Measurements from ENCODE around the gene NXF1.
"Not testable (repeated sequence)": the region's sequence is repeated elsewhere in the genome, so short reads cannot be mapped to it uniquely, and the experiment has no call there.

Gene NXF1

GRCh38 chr11:62850911-62851806 lies 45.9 kb upstream of the NXF1 start:
- no peak for DNase-seq (ENCODE audit: low read depth)
- no peak overlapping the region for H3K4me3 ChIP-seq (ENCODE audit: low read length)
- TF ChIP-seq, protein P1, sequence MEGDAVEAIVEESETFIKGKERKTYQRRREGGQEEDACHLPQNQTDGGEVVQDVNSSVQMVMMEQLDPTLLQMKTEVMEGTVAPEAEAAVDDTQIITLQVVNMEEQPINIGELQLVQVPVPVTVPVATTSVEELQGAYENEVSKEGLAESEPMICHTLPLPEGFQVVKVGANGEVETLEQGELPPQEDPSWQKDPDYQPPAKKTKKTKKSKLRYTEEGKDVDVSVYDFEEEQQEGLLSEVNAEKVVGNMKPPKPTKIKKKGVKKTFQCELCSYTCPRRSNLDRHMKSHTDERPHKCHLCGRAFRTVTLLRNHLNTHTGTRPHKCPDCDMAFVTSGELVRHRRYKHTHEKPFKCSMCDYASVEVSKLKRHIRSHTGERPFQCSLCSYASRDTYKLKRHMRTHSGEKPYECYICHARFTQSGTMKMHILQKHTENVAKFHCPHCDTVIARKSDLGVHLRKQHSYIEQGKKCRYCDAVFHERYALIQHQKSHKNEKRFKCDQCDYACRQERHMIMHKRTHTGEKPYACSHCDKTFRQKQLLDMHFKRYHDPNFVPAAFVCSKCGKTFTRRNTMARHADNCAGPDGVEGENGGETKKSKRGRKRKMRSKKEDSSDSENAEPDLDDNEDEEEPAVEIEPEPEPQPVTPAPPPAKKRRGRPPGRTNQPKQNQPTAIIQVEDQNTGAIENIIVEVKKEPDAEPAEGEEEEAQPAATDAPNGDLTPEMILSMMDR (IDR thresholded peaks at IDR 0.05; ENCODE audit: insufficient read depth, low read depth, low read length, missing control alignments): no peak

- DNase-seq (ENCODE audit: low read depth): no peak
- TF ChIP-seq, protein P1 (IDR thresholded peaks at IDR 0.05; ENCODE audit: insufficient read depth, low read depth, low read length, missing control alignments): no peak
- no peak overlapping the region for H3K4me3 ChIP-seq (ENCODE audit: low read length)
Observed at GRCh38 chr11:62847767-62848314, 42.6 kb upstream of the NXF1 start.

DNA sequence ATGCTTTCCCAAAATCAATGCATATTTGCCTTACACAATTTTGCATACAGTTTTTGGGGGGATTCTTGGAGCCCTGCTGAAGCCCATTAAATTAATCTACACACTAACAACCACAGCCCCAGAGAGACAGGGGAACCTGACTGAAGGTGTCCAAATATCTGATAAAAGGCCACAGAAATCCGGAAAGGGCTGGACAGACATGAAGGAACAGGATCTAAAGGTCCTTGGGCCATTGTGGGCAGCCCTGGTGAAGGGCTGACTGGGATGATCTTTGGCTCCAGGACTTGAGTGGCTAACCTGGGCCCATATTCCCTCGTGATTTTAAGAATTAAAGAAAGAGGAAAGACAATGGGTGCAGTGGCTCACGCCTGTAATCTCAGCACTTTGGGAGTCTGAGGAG lies 40.9 kb upstream of the NXF1 start:
- no peak overlapping the region for H3K4me3 ChIP-seq (ENCODE audit: low read length)
- TF ChIP-seq, protein P1 (IDR thresholded peaks at IDR 0.05; ENCODE audit: insufficient read depth, low read depth, low read length, missing control alignments): no peak

DNA sequence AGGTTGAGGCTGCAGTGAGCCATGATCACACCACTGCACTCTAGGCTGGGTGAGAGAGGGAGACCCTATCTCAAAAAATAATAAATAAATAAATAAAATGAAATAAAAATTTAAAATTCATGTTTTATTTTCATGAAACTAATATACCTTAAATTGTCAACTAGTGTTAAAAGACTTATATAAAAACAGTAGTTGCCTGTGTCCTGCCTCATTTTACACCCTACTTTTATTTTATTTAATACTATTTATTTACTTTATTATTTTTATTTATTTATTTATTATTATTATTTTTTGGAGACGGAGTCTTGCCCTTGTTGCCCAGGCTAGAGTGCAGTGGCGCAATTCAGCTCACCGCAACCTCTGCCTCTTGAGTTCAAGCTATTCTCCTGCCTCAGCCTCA lies 38.9 kb upstream of the NXF1 start:
- H3K4me3 ChIP-seq (ENCODE audit: low read length): no peak overlapping the region
- TF ChIP-seq, protein P1 (IDR thresholded peaks at IDR 0.05; ENCODE audit: insufficient read depth, low read depth, low read length, missing control alignments): no peak
- DNase-seq (ENCODE audit: low read depth): no peak

More for the DNA sequence above, 40.9 kb upstream of the NXF1 start:
- no peak for DNase-seq (ENCODE audit: low read depth)

GRCh38 chr11:62843466-62843865 lies 38.2 kb upstream of the NXF1 start:
- TF ChIP-seq, protein P1 (IDR thresholded peaks at IDR 0.05; ENCODE audit: insufficient read depth, low read depth, low read length, missing control alignments): no peak
- no peak for DNase-seq (ENCODE audit: low read depth)
- H3K4me3 ChIP-seq (ENCODE audit: low read length): no peak overlapping the region

GRCh38 chr11:62842891-62843290 lies 37.7 kb upstream of the NXF1 start:
- H3K4me3 ChIP-seq (ENCODE audit: low read length): not testable (repeated sequence)

DNA sequence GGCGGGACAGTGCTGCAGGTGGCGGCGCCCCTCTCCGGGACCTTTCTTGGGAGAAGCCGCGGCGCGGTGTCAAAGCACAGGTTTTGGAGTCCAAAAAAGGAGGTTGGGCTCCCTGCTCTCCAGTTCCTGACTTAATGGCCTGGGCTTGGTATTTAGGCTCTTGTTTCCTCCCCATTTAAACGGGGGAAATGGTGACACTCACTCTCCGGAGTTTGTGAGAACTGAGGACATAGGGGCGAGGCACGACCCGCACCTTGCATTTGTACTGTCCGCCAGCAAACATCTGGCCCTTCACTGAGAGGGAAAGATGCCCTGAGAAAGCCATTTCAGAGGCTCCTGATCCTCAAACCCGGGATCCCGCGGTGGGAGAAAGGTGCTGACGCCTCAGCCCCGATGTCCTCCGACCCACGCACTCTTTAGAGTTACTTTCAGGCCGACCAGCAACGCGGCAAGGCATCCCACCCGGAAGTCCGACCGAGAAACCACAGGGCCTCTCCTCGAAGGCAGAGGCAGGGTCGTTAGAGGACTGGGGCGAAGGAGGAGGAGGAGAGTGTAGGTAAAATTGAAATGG lies 37.0 kb upstream of the NXF1 start:
- DNase-seq (ENCODE audit: low read depth): no peak
- TF ChIP-seq, protein P1 (IDR thresholded peaks at IDR 0.05; ENCODE audit: insufficient read depth, low read depth, low read length, missing control alignments): no peak
- peak overlapping the region; percentile 38 for H3K4me3 ChIP-seq (ENCODE audit: low read length)

More at GRCh38 chr11:62842891-62843290, 37.7 kb upstream of the NXF1 start:
- not testable (repeated sequence) for DNase-seq (ENCODE audit: low read depth)
